H9 (cell line): ENCODE results near the gene OR6K3. TPM values are rescaled to one million over a fixed set of nuclear protein-coding genes. Genes with fewer than 3 reads are reported as not detected.

ENCODE experiments used
- DNase-seq: peaks from one replicate; pipeline ENCODE4 v3.0.0-alpha.2; 2017
- H2AFZ ChIP-seq: one replicate; pipeline ENCODE4 v1.6.1; 2013; ENCODE audit warnings: mild to moderate bottlenecking, low read length, control low read depth, moderate library complexity
- H2AK5ac ChIP-seq: 2 replicates; pipeline ENCODE4 v1.6.1; 2013; ENCODE audit warnings: low read length, control low read depth, mixed read lengths; ENCODE audit not compliant: insufficient read length
- H2BK120ac ChIP-seq: one replicate; pipeline ENCODE4 v1.6.1; 2013; ENCODE audit warnings: low read depth, mild to moderate bottlenecking, low read length, control low read depth, inconsistent platforms; ENCODE audit not compliant: poor library complexity, severe bottlenecking
- H2BK12ac ChIP-seq: 2 replicates; pipeline ENCODE4 v1.6.1; 2013; ENCODE audit warnings: low read length, control low read depth, mixed read lengths, low read depth; ENCODE audit not compliant: insufficient read length
- H2BK15ac ChIP-seq: 2 replicates; pipeline ENCODE4 v1.6.1; 2013; ENCODE audit warnings: low read depth, low read length, control low read depth
- H2BK20ac ChIP-seq: one replicate; pipeline ENCODE4 v1.6.1; 2013; ENCODE audit warnings: low read depth, mild to moderate bottlenecking, low read length, control low read depth, inconsistent platforms; ENCODE audit not compliant: poor library complexity, severe bottlenecking
- H2BK5ac ChIP-seq: 2 replicates; pipeline ENCODE4 v1.6.1; 2013; ENCODE audit warnings: low read length, control low read depth, mixed read lengths; ENCODE audit not compliant: insufficient read length
- H3K14ac ChIP-seq: 2 replicates; pipeline ENCODE4 v1.6.1; 2013; ENCODE audit warnings: low read length, control low read depth; ENCODE audit not compliant: insufficient read depth
- H3K18ac ChIP-seq: 2 replicates; pipeline ENCODE4 v1.6.1; 2013; ENCODE audit warnings: low read depth, mild to moderate bottlenecking, mixed read lengths, low read length, control low read depth; ENCODE audit not compliant: insufficient read length
- H3K23ac ChIP-seq: 2 replicates; pipeline ENCODE4 v1.6.1; 2013; ENCODE audit warnings: low read length, control low read depth, mixed read lengths, low read depth; ENCODE audit not compliant: insufficient read length
- H3K23me2 ChIP-seq: 2 replicates; pipeline ENCODE4 v1.6.1; 2013; ENCODE audit warnings: low read depth, mild to moderate bottlenecking, mixed read lengths, low read length, control low read depth; ENCODE audit not compliant: insufficient read length, poor library complexity, severe bottlenecking
- H3K27ac ChIP-seq: 2 replicates; pipeline ENCODE4 v1.5.1; 2013; ENCODE audit warnings: low read length, control low read depth, mixed read lengths, low read depth; ENCODE audit not compliant: insufficient read length
- H3K27me3 ChIP-seq: 2 replicates; pipeline ENCODE4 v1.6.1; 2013; ENCODE audit warnings: low read length, control low read depth, inconsistent platforms; ENCODE audit not compliant: insufficient read depth
- H3K4ac ChIP-seq: 2 replicates; pipeline ENCODE4 v1.6.1; 2013; ENCODE audit warnings: low read depth, mild to moderate bottlenecking, control low read depth, inconsistent platforms, low read length, moderate library complexity
- H3K4me1 ChIP-seq: 2 replicates; pipeline ENCODE4 v1.6.1; 2013; ENCODE audit warnings: low read length, control low read depth, inconsistent platforms; ENCODE audit not compliant: insufficient read depth
- H3K4me2 ChIP-seq: 2 replicates; pipeline ENCODE4 v1.6.1; 2013; ENCODE audit warnings: low read length, control low read depth, mixed read lengths; ENCODE audit not compliant: insufficient read length, insufficient read depth
- H3K56ac ChIP-seq: 2 replicates; pipeline ENCODE4 v1.6.1; 2013; ENCODE audit warnings: low read depth, mild to moderate bottlenecking, mixed read lengths, low read length, control low read depth; ENCODE audit not compliant: insufficient read length
- H3K79me1 ChIP-seq: 2 replicates; pipeline ENCODE4 v1.6.1; 2013; ENCODE audit warnings: low read depth, mild to moderate bottlenecking, moderate library complexity, low read length, control low read depth, inconsistent platforms; ENCODE audit not compliant: insufficient read depth, poor library complexity, severe bottlenecking
- H3K79me2 ChIP-seq: 2 replicates; pipeline ENCODE4 v1.6.1; 2013; ENCODE audit warnings: low read length, control low read depth, inconsistent platforms; ENCODE audit not compliant: insufficient read depth
- H3K9ac ChIP-seq: 2 replicates; pipeline ENCODE4 v1.6.1; 2013; ENCODE audit warnings: low read length, control low read depth, mixed read lengths; ENCODE audit not compliant: insufficient read length; ENCODE audit errors: extremely low read depth
- H3K9me3 ChIP-seq: one replicate; pipeline ENCODE4 v1.6.1; 2013; ENCODE audit warnings: low read depth, low read length, inconsistent platforms; ENCODE audit not compliant: control insufficient read depth
- H3T11ph ChIP-seq: one replicate; pipeline ENCODE4 v1.6.1; 2013; ENCODE audit warnings: mild to moderate bottlenecking, low read length, control low read depth, inconsistent platforms
- H4K20me1 ChIP-seq: one replicate; pipeline ENCODE4 v1.6.1; 2013; ENCODE audit not compliant: control insufficient read depth, insufficient read length, insufficient read depth
- H4K5ac ChIP-seq: 2 replicates; pipeline ENCODE4 v1.6.1; 2013; ENCODE audit warnings: low read depth, mild to moderate bottlenecking, mixed read lengths, low read length, control low read depth; ENCODE audit not compliant: insufficient read length
- H4K8ac ChIP-seq: replicated peaks from 2 replicates; pipeline ENCODE4 v1.6.1; 2013; ENCODE audit warnings: low read length, control low read depth, mixed read lengths, low read depth; ENCODE audit not compliant: insufficient read length
- H4K91ac ChIP-seq: 2 replicates; pipeline ENCODE4 v1.6.1; 2013; ENCODE audit warnings: low read depth, mild to moderate bottlenecking, moderate library complexity, mixed read lengths, low read length, control low read depth; ENCODE audit not compliant: insufficient read length
- H3K27ac Mint-ChIP-seq, 3 experiments: 2 replicates in 2 of 3; 3 replicates in 1 of 3; pipeline ENCODE4 v1.8.0; 2020 to 2021; ENCODE audit warnings: mixed read lengths in 3 of 3, mild to moderate bottlenecking in 1 of 3, moderate library complexity in 1 of 3
- H3K27me3 Mint-ChIP-seq: 2 replicates; pipeline ENCODE4 v1.8.0; 2021; ENCODE audit warnings: low read depth, mild to moderate bottlenecking, moderate library complexity, mixed read lengths
- H3K36me3 Mint-ChIP-seq, 3 experiments: 2 replicates in 2 of 3; 3 replicates in 1 of 3; pipeline ENCODE4 v1.8.0; 2020 to 2021; ENCODE audit warnings: low read depth in 3 of 3, mixed read lengths in 3 of 3; ENCODE audit not compliant: insufficient read depth in 1 of 3
- H3K4me1 Mint-ChIP-seq, 2 experiments: 2 replicates each; pipeline ENCODE4 v1.8.0; 2020; ENCODE audit warnings: mixed read lengths in 2 of 2
- H3K4me3 Mint-ChIP-seq, 2 experiments: 2 replicates in 1 of 2; 3 replicates in 1 of 2; pipeline ENCODE4 v1.8.0; 2020 to 2021; ENCODE audit warnings: mild to moderate bottlenecking in 2 of 2, mixed read lengths in 2 of 2, moderate library complexity in 1 of 2
- H3K9me3 Mint-ChIP-seq, 2 experiments: 2 replicates in 1 of 2; 3 replicates in 1 of 2; pipeline ENCODE4 v1.8.0; 2020; ENCODE audit warnings: mild to moderate bottlenecking in 2 of 2, mixed read lengths in 2 of 2, moderate library complexity in 1 of 2
- WGBS: extraction: QIAGEN DNeasy Blood & Tissue Kit; methylation state at CpG from one replicate; pipeline ENCODE4 v1.1.7; 2013; ENCODE audit warnings: missing lambda C conversion rate, low lambda C conversion rate, mixed read lengths; ENCODE audit not compliant: insufficient read length; ENCODE audit errors: extremely low coverage; 5-methylcytosine and 5-hydroxymethylcytosine counted together
- total RNA-seq: library from RNA; stranded (reverse); gene quantifications from 2 replicates; pipeline ENCODE4 v1.2.1, GENCODE V29; 2021
- TF ChIP-seq, protein P1 (sequence below): fragments of 200-600 bp; sonication (generic); conservative IDR thresholded peaks from 3 replicates; pipeline ENCODE4 v1.8.0; 2021; ENCODE audit warnings: antibody characterized with exemption, mild to moderate bottlenecking

The OR6K3 gene
- total RNA-seq, 1 experiment from 2014 or later, result not detected

- no peaks in the 10 kb centered on the region for H4K20me1 ChIP-seq
- H2AFZ ChIP-seq, result no peak overlapping the region
- no peak overlapping the region for H2BK12ac ChIP-seq
- H4K91ac ChIP-seq, result no peak overlapping the region
- H3K4me1 ChIP-seq, result no peaks in the 10 kb centered on the region
- no peak overlapping the region for H2BK20ac ChIP-seq
- no peak overlapping the region for H3K23ac ChIP-seq
- H3K27ac ChIP-seq, result no peak overlapping the region
- no CpG with 5 or more reads among the region's 1 CpG for WGBS
- H2BK120ac ChIP-seq, result no peak overlapping the region
- no peak overlapping the region for H3K14ac ChIP-seq
- H3T11ph ChIP-seq, result no peak overlapping the region
- no peaks in the 10 kb centered on the region for H3K9me3 ChIP-seq
- no peak overlapping the region for H2BK15ac ChIP-seq
- no peaks in the 10 kb centered on the region for H3K9me3 Mint-ChIP-seq
- H4K8ac ChIP-seq, result no peak overlapping the region
- no peak for DNase-seq
- no peak overlapping the region for H2AK5ac ChIP-seq
- H3K4me3 Mint-ChIP-seq, result no peak overlapping the region
- no peaks in the 10 kb centered on the region for H3K36me3 Mint-ChIP-seq
- H2BK5ac ChIP-seq, result no peak overlapping the region
- no peaks in the 10 kb centered on the region for H3K4me1 Mint-ChIP-seq
- no peak overlapping the region for H4K5ac ChIP-seq
- TF ChIP-seq, protein P1, sequence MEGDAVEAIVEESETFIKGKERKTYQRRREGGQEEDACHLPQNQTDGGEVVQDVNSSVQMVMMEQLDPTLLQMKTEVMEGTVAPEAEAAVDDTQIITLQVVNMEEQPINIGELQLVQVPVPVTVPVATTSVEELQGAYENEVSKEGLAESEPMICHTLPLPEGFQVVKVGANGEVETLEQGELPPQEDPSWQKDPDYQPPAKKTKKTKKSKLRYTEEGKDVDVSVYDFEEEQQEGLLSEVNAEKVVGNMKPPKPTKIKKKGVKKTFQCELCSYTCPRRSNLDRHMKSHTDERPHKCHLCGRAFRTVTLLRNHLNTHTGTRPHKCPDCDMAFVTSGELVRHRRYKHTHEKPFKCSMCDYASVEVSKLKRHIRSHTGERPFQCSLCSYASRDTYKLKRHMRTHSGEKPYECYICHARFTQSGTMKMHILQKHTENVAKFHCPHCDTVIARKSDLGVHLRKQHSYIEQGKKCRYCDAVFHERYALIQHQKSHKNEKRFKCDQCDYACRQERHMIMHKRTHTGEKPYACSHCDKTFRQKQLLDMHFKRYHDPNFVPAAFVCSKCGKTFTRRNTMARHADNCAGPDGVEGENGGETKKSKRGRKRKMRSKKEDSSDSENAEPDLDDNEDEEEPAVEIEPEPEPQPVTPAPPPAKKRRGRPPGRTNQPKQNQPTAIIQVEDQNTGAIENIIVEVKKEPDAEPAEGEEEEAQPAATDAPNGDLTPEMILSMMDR, result no peak
- H3K18ac ChIP-seq, result no peak overlapping the region
- H3K79me1 ChIP-seq, result no peaks in the 10 kb centered on the region
- H3K56ac ChIP-seq, result no peak overlapping the region
- no peak overlapping the region for H3K27ac Mint-ChIP-seq
- no peak overlapping the region for H3K4me2 ChIP-seq
- no peaks in the 10 kb centered on the region for H3K27me3 ChIP-seq
- H3K4ac ChIP-seq, result no peak overlapping the region
- H3K27me3 Mint-ChIP-seq, result peaks cover 1% of the 10 kb centered on the region; the same call in 1 of the 2 replicates
- H3K79me2 ChIP-seq, result no peaks in the 10 kb centered on the region
- no peaks in the 10 kb centered on the region for H3K23me2 ChIP-seq
- no peak overlapping the region for H3K9ac ChIP-seq
These were observed 41.2 kb downstream of the OR6K3 start for GRCh38 chr1:158679289-158679688.
